Measurements from ENCODE around the gene NEUROG2.

DNA sequence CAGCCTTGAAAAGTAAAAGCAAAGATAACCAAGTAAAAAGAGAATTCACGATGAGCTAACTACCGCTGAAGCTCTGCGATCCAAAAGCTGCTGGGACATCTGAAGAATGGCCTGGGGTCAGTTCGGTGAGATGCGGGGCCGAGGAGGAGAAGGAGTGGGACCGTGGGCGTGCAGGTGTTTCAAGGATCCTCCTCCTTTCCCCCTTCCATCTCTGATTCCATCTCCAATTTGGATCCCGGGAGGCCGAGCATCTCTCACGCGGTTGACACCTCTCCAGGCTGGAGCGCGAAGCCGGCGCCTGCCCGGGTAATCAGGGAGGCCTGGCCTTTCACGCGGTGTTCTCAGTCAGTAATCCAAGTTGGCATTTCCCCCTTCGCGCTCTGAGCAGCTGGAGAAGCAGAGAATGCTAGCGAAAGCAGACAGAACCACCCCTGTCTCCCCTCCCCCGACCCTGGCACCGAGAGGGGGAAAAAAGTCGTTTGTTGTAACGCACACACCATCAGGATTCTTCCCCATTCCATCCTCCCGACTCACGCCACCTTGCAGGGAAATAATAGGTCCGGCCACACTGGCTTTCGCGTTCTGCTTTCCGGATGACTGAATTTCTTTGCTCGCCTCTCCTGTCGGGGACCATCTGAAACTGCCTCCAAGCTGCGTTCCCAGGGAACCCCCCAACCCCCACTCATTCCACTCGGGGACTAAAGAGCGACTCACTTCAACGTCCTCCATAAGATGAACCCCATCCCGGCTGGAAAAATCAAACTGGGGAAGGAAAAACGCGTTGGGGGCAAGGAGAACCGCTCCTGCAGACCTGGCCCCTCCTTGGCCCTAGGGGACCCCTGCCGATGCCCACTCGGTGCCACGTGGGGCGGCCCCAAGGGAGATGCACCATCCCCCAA lies 6.5 kb downstream of the NEUROG2 start:
- peak; percentile 19 for TF ChIP-seq EZH2 (IDR thresholded peaks at IDR 0.05; ENCODE audit: borderline replicate concordance, low read length)
- no peak for TF ChIP-seq CTCF (conservative IDR thresholded peaks at IDR 0.05 in 1 of 2, IDR thresholded peaks at IDR 0.05 in 1 of 2; ENCODE audit: extremely low read depth in 1 of 2, insufficient read depth in 1 of 2, low read depth in 1 of 2, low read length in 2 of 2)

Data from mammary epithelial cell (primary cell).